GM18867 (cell line): Measurements from ENCODE around the gene OXCT2.
"Not testable (repeated sequence)": the region's sequence is repeated elsewhere in the genome, so short reads cannot be mapped to it uniquely, and the experiment has no call there.

Source experiments
- ATAC-seq: cut with Tn5 transposase; IDR thresholded peaks from one replicate; pipeline ENCODE4 v1.9.1; 2021; ENCODE audit warnings: mild to moderate bottlenecking, moderate library complexity; ENCODE audit not compliant: unreplicated experiment

Gene OXCT2

GRCh38 chr1:39771022-39771532 is at the start of gene OXCT2:
Gene OXCT2 (minus strand): TSS chr1:39771348. CDS start chr1:39771255, 93 bp downstream.
- not testable (repeated sequence) for ATAC-seq

GRCh38 chr1:39819091-39819812 is 48.1 kb upstream of the OXCT2 start:
- ATAC-seq = no peak

GRCh38 chr1:39818482-39818881 is 47.3 kb upstream of the OXCT2 start:
- no peak for ATAC-seq

GRCh38 chr1:39817091-39817932 is 46.2 kb upstream of the OXCT2 start:
- ATAC-seq = peak; percentile 91

DNA sequence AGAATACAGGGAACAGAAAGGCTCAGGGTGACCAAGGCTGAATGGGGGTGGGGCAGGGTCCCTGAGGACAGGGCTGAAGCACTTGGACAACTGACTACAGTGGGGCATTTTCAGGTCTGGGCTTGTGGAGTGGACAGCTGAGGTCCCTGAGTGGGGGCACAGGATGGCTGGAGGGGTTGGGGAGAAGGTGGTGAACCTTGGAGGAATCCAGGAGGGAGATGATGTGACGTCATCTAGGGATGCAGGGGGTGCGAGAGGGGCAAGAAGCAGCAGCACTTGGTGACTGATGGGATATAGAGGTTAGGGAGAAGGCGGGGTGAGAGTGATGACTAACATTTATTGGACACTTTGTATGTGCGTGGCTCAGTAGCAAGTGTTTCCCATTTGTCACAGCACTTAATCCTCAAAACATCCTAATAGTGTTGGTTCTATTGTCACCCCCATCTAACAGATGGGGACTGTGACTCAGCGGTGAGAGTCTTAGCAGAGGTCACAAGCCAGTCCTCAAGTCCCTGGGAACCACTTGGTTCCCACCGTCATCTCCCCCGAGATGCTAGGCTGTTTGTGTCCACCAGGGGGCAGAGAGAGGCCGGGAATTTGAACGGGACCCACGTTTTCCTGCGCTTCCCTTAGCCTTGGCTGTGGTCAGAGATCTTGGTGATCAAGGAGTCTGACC is 45.4 kb upstream of the OXCT2 start:
- peak; percentile 42 for ATAC-seq

GRCh38 chr1:39812913-39813312 is 41.8 kb upstream of the OXCT2 start:
- no peak for ATAC-seq

- no peak for ATAC-seq
These were observed 37.8 kb upstream of the OXCT2 start for GRCh38 chr1:39808784-39809517.

- ATAC-seq = no peak
These were observed 34.2 kb upstream of the OXCT2 start for GRCh38 chr1:39805385-39805784.

- no peak for ATAC-seq
These were observed 31.5 kb upstream of the OXCT2 start for GRCh38 chr1:39802496-39803260.

- ATAC-seq = no peak
These were observed 29.3 kb upstream of the OXCT2 start for GRCh38 chr1:39800471-39800835.

GRCh38 chr1:39799770-39800470 is 28.8 kb upstream of the OXCT2 start:
- ATAC-seq = peak; percentile 64

GRCh38 chr1:39798859-39799769 is 28.0 kb upstream of the OXCT2 start:
- ATAC-seq = peak; percentile 90

GRCh38 chr1:39795651-39796050 is 24.5 kb upstream of the OXCT2 start:
- ATAC-seq = no peak

DNA sequence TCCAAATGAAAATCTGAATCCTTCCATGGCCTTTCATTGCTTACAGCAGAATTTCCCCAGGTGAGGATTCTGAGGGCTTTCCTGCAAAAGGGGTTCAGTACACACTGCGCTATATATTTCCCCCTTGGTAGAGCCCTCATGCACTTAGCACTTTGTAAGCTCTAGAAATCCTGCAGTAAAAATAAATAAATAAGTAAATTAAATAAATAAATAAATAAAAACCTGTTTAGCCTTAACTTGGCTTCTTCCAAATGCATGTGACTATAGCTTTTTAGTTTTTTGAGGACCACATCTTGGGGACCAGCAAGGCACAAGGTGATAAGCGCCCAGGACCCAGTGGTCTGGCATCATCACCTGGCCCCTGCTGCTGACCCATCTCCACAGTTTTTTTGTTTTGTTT is 20.7 kb upstream of the OXCT2 start:
- ATAC-seq = no peak

- ATAC-seq = no peak
These were observed 18.5 kb upstream of the OXCT2 start for GRCh38 chr1:39789571-39790110.

DNA sequence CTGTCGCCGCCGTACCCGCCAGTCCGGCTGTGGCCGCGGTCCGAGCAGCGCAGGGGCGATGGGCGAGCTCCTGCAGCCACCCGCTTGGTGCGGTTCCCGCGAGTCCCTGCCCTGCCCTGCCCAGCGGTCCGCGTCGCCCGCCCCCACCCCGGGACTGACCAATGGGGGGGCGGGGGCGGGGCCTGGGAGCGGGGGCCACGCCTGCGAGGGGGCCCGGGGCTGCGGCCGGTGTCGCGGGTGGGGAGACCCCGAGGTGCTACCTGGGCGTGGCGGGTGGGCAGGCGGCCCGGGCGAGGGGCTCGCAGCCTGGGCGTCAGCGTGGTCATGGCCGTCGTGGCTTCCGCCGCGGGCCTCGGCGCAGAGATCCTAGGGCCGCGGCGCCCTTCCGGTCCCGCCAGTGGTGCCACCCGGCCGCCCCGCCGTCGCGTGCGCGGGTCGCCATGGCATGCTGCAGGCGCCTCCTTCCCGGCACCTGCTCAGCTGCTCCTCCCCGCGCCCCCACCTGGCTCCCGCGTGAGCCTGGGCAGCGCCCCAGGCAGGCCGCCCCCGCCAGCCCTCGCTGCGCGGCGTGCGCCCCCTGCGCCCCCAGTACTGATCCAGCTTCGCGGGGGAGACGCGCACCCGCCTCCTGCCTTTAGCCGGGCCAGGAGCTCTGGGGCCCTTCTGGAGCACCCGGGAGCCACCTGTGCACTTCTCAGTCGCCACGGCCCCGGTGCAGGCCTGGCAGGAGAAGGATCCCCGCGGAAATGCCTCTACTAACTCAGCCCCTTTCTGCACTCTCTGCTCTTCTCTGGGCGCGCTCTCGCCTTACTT is 17.8 kb upstream of the OXCT2 start, which contains the start of gene BMP8B:
Gene BMP8B (minus strand): TSS at position 108 of the 813 bp plus-strand sequence. CDS start 380 bp downstream, outside the sequence.
- ATAC-seq = peak; percentile 66

GRCh38 chr1:39788426-39788757 is 17.2 kb upstream of the OXCT2 start:
- peak; percentile 17 for ATAC-seq
